HG02943 (cell line): ENCODE measurements around the gene LIMS2.

Source experiments
- ATAC-seq: cut with Tn5 transposase; IDR thresholded peaks from one replicate; pipeline ENCODE4 v1.9.1; 2021; ENCODE audit warnings: mild to moderate bottlenecking, low read depth, moderate library complexity; ENCODE audit not compliant: unreplicated experiment

LIMS2 gene

DNA sequence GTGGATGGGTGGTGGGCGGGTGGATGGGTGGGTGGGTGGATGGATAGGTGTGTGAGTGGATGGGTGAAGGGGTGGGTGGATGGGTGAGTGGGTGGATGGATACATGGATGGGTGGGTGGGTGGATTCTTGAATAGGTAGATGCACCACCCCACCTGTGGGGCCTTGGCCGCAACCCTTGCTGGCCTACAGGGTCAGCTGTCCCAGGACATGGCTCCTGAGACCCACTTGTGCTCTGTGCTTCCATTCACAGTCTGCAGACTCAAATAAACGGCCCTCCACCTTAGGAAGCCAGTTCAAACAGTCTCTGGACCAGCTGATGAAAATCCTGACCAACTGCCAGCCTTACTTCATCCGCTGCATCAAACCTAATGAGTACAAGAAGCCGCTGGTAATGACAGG lies 85.5 kb downstream of the LIMS2 start:
- no peak for ATAC-seq

- ATAC-seq, result no peak
Observed at GRCh38 chr2:127589358-127589757, 86.0 kb downstream of the LIMS2 start.
